HG03280 (cell line): Measurements from ENCODE around the gene SDK2.
"Not testable (repeated sequence)": the region's sequence is repeated elsewhere in the genome, so short reads cannot be mapped to it uniquely, and the experiment has no call there.

Source experiments
- ATAC-seq: cut with Tn5 transposase; IDR thresholded peaks from one replicate; pipeline ENCODE4 v1.9.1; 2021; ENCODE audit warnings: mild to moderate bottlenecking, moderate library complexity; ENCODE audit not compliant: unreplicated experiment

The SDK2 gene

DNA sequence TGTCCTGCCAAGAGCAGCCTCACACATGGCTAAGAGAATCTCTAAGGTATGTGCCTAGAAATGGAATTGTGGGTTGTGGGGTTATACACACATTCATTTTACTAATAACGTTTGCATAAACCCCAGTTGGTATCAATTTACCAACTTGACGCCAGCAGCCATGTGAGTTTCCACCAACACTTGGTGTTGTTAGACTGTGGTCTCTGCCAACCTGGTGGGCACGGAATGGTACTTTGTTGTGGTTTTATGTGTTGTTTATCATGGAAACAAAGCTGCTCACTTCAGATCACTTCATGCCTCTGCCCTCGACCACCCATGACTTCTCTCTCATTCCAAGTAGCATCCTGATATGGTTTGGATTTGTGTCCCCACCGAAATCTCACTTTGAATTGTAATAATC is 180.4 kb downstream of the SDK2 start:
- no peak for ATAC-seq

DNA sequence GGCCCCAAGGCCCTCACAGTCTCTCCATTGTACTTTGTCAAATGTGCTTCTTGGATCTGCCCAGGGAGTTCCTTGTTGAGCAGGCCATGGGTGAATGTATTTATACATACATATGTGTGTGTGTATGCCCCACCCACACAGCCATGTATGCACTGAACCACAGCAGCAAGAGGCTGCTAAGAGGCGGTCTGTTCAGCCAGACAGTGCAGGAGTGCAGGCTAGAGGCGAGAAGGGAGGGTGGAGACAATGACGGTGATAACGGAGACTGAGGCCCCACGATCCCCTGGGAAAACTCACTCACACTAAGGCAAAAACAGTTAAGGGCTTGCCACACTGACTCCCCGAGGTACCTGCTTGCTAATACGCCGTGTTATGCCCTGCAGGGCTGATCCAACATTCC is 181.4 kb downstream of the SDK2 start:
- no peak for ATAC-seq

DNA sequence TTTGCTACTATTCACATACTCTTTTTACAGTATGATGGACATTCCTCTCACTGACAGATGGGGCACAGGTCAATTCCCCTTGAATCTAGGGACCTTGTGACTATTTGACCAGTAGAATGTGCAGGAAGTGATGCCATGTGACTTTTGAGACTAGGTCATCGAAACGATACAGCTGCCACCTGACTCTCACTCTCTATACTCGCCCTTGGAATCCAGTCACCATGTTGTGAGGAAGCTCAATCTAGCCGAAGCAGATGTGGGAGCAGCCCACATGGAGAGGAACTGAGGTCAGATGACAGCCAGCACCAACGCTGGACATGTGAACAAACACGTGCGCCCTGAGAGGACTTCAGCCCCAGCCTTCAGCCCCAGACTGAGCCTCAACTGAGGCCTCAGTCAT is 184.3 kb downstream of the SDK2 start:
- no peak for ATAC-seq

DNA sequence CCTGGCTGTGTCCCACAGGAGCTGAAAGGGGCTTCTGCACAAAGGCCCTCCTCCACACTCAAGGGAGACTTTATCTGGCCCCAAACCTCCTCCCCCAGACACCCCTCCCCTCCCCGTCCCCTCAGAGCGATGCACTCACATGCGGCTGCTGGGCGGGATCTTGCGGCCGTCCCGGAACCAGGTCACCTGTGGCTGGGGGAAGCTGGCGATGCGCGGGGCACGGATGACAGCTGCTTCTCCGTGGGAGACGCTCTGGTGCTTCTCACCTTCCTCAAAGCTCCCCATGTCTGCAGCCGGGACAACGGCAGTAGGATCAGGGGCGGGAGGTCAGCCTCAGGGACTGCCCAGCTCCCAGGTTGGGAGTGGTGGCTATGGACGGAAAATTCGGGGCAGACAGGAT is 188.5 kb downstream of the SDK2 start:
- ATAC-seq, result no peak

DNA sequence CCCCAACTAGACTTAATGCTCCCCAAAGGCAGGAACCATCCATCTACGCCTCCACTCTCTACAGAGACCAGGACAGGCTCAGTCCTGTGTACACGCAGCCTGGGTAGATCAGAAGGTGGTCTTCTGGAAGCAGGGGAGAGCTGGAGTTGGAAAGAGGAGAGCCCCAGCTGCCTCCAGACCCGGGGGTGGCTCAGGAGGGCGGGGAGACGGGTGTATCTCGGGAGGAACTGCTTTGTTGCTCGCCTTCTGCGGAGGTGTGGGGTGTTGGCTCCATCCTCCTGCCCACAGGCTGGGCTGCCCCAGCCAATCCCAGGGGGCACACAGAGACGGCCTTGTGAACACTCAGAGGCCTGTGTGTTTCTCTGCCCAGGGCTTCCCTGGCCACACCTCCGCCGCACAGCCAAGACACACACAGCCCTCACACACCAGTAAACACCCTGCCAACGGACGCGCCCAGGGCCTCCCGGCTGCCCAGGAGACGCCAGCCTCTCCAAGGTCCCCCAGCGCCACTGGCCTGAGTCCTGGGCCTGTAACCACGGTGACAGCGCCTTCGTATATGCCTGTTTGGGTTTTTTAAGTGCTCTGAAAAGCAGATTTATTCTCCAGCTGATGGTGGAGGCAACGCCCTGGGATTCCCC is 189.1 kb downstream of the SDK2 start:
- no peak for ATAC-seq

DNA sequence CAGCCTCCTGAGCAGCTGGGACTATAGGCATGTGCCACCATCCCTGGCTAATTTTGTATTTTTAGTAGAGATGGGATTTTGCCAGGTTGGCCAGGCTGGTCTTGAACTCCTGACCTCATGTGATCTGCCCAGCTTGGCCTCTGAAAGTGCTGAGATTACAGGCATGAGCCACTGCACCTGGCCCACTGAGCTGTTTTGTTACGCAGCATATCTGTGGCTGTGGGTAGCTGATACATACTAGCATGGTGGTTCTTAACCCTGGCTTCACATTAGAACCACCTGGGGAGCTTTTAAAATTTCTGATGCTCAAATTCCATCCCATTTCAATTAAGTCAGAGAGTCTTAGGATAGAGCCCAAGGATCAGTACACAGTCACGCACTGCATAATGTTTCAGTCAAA is 190.8 kb downstream of the SDK2 start:
- not testable (repeated sequence) for ATAC-seq

DNA sequence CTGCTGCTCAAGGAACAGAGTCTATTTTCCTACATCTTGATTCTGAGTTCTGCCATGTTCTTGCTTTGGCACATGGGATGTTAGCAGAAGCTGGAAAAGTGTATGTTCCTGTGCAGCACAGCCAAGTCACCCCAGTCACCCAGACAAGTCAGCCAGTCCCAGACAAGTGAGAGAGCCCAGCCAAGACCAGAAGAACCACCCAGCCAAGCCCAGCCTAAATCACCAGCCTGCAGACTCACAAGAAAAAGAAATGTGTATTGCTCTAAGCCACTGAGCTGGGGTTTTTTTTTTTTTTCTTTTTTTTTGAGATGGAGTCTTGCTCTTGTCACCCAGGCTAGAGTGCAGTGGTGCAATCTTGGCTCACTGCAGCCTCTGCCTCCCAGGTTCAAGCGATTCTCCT is 191.2 kb downstream of the SDK2 start:
- no peak for ATAC-seq

DNA sequence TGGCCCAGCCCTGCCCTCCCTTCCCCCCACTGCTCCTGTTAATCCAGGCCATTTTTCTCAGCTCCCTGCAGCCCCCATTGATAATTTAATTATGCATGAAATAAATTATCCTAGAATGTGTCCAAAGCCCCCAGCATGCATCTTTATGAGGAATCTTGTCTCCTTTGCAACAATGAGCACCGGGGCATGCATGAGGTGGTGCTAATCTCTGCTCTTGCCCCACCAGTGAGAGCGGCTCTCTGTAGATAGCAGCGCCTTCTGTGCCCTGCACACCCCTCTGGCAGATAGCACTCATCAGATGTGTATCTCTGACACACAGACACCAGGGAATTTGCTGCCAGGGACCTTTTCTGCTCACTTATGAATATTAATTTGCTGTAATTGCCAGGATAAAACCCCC is 192.2 kb downstream of the SDK2 start:
- no peak for ATAC-seq

DNA sequence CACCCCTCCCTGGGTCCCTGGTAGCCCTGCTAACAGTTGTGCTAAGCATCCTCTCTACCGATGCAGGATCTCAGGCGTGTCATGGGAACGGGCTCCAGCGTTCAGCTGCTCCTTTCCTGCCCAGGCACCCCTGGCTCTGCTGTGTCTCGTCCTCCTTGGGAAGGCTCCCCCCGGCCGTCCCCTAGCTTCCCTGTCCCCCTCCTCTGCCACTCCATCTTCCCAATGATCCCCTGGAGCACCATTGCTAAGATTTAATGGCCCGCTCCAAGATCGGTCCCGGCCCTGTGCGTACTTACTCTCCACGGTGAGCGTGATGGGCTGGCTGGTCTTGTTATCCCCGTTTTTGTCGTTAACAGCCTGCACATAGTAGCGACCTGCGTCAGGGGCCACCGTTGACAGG is 196.9 kb downstream of the SDK2 start:
- ATAC-seq, result no peak

DNA sequence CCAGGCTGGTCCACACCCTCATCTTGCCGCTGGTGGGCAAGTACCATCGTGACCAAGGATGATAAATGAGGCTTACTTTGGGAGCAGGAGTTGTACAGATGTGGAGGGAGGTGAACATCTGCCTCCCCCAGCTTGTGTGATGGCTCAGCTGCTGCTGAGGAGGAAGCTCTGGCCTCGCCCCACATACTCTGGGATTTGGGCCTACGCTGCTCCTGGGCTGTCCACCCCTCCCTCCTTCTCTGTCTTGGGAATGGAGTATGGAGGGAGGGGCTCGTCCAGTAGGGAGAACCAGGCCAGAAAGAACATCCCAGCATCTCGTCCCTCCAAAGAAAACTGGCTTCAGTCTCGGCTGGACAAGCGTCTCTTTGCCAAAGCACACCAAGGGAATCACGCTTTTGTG is 197.6 kb downstream of the SDK2 start:
- ATAC-seq, result no peak

DNA sequence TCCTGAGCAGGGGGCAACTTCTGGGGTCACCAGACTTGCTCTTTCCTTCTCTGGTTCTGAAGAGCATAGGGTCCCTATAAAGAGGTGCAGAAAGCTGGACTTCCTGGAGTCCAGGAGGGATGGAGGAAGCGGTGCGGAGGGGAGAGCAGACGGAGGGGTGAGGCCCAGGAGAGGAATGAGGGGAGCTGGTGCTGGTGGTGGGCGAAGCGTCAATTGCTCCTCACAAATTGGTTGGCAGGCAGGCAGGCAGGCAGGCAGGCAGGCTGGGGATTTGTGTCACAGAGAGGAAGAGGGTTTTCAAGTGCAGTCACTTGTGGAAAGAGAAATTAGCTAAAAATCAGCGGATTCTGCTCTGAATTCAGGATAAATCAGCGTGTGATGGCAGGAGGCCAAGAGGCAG is 198.8 kb downstream of the SDK2 start:
- no peak for ATAC-seq

DNA sequence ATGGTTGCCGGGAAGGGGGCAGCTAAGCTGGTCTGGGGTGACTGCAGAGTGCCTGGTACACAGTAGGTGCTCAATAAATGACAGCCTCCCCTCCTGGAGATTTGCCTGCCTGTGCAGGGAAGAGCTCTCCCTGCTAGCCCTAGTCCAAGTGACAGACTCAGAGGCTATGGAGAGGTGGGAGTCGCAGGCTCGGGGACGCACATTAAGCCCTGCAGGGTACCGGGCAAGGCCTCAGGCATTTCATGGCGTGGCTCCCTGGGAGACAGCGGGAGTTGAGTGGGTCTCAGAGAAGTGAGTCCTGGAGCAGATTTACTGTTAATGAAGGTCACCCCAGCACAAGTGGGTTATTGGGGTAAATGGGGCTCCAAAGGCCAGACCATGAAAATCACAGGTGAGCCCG is 200.2 kb downstream of the SDK2 start:
- ATAC-seq, result no peak

DNA sequence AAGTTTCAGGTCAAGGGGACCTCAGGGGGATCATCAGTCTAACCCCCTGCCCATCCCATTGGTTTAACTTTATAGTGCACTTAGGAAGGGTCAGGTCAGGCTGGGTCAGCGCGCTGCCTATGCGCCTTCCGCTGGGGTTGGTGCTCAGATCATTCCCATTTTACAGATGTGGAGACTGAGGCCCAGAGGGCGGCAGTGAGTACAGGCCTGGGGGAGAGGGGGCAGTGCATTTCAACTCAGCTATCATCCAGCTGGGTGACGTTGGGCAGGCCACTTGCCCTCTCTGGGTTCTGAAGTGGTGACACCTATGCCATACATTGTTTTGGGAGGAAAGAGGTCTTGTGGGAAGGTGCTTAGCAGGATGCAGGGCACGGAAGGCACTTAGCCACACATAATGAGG is 204.6 kb downstream of the SDK2 start:
- ATAC-seq, result no peak

DNA sequence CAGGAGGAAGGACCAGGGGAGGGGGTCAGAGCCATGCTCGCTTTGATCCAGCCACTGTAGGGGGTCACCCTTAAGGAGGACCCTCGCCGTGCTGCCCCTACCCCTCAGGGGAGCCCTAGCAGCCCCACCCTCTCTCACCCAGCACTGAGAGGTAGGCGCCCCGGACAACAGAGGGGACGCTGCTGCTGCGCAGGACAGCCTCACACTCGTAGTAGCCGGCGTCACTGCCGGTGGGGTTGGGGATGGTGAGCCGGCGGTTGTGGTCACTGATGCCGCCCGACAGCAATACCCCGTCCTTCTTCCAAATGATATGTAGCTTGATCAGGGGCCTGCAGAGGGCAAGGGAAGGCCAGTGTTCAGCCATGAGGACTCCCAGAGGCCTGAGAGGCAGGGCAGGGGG is 206.4 kb downstream of the SDK2 start:
- no peak for ATAC-seq

DNA sequence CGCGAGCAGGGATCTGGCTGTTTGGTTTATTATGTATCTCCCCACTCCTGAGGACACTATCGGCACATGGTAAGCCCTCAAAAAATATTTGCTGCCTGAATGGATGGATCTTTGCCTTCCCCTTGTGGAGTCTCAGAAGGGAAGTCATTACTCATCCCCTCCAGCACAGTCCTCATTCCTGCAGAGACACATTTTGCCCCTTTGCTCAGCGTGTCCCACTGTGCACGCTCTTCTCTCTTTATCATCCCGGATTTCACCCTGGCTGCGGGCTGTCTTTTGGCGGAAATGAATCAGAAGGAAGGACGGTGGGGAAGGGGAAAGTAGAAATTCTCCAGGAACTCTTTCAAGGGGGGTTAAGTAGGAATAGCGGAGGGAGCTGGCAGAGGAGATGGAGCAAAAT is 207.3 kb downstream of the SDK2 start:
- no peak for ATAC-seq

DNA sequence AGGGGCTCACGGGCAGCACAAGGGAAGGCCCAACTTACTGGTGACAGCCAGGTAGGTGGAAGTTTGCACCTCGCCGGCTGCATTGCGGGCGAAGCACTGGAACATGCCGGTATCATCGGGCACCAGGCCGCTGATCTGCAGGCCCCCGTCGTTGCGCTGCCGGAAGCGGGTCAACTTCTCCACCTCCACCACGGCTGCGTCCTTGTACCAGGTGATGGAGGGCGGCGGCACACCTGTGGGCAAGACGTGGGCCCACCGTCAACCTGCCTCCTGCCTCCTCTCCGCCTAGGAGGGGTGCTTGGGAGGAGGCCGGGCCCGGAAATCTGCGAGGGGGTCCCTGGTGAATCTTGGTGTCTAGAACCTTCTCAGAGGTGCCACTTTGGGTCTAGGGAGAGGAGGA is 208.8 kb downstream of the SDK2 start:
- ATAC-seq, result no peak

DNA sequence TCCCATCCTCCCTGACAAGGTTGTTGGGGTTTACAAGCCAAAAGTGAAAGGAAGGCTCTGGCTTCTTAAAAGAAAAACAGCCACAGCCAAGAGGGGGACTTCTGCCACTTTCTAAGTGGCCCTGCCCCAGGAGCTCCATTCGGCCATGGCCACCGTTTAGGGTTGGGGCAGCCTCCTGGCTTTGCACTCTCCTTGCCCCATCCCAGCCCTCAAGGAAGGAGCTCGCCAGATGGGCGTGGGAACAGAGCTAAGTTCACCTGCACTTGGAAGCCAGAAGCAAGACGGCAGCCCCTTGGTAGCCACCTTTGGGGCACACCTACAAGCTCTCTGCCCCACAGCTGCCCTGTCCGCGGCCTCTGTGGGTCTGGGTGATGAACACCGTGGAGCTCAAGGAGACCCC is 210.1 kb downstream of the SDK2 start:
- no peak for ATAC-seq

DNA sequence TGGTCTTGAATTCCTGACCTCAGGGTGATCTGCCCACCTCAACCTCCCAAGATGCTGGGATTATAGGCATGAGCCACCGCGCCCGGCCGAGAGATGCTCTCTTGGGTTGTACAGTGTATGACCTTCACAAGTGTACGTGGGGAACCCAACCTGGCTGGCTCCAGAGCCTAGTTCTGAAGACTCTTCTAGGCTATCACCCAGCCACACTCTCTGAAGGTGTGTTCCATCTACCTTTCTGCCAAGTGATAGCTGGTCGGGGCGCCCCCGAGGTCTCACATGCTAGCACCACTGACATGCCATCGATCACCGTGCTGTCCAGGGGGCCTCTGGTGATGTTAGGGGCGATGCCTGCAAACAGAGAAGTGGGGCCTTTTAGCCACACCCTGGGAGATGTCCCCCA is 210.7 kb downstream of the SDK2 start:
- ATAC-seq, result no peak

DNA sequence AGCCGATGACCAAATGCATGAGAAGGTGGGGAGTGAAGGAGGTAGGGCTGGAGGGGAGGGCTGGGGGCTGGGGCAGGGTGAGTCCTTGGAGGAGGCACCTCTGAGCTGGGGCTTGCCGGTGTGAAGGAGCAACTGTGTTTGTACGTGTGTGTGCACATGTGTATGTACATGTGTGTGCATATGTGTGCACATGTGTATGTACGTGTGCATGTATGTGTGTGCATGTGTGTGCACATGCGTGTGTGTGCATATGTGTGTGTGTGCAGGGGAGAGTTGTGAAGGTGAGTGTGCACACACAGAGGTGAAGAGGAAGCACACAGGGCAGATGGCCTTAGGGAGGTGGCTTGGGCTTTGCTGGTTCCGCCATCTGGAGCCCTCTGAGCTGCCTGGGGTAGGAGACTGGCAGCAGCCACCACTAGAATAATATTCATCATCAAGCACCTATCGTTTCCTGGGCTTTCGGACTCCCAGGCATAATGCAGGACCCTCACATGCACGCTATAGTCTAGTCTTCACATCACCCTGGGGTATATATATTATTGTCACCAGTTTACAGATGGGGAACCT is 211.5 kb downstream of the SDK2 start:
- ATAC-seq, result no peak

DNA sequence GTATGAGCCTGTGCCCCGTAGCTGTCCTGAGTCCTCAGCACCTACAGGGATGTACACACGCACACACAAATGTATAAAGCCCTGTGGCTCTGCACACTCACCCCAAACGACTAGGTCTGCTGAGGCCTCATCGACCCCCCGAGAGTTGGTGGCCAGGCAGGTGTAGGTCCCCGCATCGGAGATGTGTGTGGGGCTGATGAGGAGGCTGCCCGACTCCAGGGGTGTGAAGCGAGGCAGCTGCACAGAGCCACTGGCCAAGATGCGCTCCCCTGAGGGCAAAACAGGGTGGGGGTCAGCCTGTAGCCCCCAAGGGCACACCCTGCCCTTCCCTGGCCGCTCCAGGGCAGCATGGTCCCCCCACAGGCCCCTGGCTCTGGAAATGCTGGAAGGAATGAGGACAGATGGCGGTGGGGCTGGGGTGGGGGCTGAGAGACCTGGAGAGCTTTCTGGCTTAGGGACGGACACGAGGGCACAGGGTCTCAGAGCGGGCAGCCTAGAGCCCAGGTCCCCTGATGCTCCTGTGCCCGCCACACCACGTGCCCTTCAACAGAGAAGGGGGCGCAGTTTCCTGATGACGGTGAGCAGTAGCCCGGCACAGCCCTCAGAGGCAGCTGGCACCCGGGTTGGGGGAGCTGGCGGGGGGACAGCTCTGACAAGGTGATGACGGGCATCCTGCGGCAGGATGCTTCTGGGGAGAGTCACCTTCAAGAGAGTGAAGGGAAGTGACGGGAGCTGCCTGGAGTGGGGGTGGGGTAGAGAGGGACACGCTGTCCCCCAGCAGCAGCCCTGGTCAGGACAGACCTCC is 212.6 kb downstream of the SDK2 start:
- no peak for ATAC-seq

DNA sequence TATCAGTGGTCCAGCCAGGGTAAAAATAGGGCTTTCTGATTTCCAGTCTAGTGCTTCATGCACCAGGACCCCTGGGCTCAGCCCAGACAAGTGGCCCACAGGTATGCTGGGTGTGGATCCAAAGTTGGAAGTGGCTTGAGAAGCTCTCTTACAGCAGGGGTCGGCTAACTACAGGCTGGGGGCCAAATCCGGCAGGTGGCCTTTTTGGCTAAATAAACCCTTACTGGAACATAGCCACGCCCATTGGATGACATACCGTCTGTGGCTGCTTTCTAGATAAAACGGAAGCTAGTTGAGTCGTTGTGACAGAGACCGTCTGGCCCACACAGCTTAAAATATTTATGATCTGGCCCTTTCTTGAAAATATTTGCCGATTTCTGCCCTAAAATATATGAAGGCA is 213.4 kb downstream of the SDK2 start:
- no peak for ATAC-seq

DNA sequence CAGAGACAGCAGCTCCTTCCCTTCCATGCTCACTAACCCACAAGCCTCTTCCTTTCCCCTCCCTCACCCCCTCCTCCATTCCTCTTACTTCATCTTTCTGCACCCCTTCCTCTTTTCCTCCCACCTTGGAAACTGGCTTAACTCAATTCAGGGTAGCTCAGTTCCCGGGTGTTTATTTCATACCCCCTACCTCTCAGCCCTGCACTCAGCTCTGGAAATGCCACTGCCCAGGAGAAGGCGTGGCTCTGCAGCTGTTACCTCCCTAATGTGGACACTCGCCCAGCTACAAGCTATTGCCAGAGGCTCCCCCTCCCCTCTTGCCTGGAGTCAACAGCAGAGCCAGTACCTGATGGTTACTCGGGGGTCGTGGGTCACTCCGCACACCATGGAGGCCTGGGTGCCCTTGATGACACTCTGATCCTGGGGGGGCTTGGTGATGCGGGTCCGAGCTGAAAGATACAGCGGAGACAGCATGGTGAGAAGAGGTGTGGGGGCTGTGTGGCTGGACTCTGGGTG is 214.0 kb downstream of the SDK2 start:
- ATAC-seq, result no peak
